ENCODE results near the gene FSD1L. TPM values are rescaled to one million over a fixed set of nuclear protein-coding genes. Genes with fewer than 3 reads are reported as not detected.

The FSD1L gene
- total RNA-seq, 1 experiment from 2014 or later = 5.5 TPM

DNA sequence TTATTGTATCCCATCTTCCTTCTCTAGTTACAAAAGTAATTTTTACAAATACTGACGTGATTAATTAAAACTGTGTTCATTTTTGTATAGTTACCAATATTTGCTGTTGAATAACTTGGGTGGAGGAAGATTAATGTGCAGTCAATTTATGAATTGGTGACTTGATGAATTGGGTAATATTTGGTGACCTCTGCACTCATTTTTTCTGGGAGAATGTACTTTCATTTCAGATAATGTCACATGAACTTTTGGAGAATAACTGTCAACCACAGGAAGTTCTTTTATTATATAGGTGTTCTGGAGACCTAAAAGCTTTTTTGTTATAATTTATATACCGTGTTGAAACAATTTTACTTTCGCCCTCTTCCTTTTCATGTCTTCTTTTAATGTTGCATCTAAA is 83.7 kb downstream of the FSD1L start:
- no peak overlapping the region for H3K4me2 ChIP-seq (ENCODE audit: insufficient read depth, insufficient read length, low read length)
- no peak for DNase-seq
- no peak overlapping the region for H2BK5ac ChIP-seq (ENCODE audit: insufficient read length, low read length)
- no peaks in the 10 kb centered on the region for H3K4me1 ChIP-seq (ENCODE audit: insufficient read depth, low read length)
- H4K8ac ChIP-seq (replicated peaks; ENCODE audit: insufficient read length, low read depth, low read length) = no peak overlapping the region
- H3K27ac ChIP-seq (ENCODE audit: insufficient read length, low read depth, low read length) = no peak overlapping the region
- no peak overlapping the region for H2BK15ac ChIP-seq (ENCODE audit: low read depth, low read length)
- H2BK12ac ChIP-seq (ENCODE audit: insufficient read length, low read depth, low read length) = no peak overlapping the region
- WGBS (ENCODE audit: extremely low coverage, insufficient read length, low lambda C conversion rate) = no CpG with 5 or more reads among the region's 3 CpGs
- no peak overlapping the region for H3K23ac ChIP-seq (ENCODE audit: insufficient read length, low read depth, low read length)
- H3T11ph ChIP-seq (ENCODE audit: low read length) = no peak overlapping the region
- no peak overlapping the region for H2AFZ ChIP-seq (ENCODE audit: low read length)
- TF ChIP-seq, protein P1, sequence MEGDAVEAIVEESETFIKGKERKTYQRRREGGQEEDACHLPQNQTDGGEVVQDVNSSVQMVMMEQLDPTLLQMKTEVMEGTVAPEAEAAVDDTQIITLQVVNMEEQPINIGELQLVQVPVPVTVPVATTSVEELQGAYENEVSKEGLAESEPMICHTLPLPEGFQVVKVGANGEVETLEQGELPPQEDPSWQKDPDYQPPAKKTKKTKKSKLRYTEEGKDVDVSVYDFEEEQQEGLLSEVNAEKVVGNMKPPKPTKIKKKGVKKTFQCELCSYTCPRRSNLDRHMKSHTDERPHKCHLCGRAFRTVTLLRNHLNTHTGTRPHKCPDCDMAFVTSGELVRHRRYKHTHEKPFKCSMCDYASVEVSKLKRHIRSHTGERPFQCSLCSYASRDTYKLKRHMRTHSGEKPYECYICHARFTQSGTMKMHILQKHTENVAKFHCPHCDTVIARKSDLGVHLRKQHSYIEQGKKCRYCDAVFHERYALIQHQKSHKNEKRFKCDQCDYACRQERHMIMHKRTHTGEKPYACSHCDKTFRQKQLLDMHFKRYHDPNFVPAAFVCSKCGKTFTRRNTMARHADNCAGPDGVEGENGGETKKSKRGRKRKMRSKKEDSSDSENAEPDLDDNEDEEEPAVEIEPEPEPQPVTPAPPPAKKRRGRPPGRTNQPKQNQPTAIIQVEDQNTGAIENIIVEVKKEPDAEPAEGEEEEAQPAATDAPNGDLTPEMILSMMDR (conservative IDR thresholded peaks at IDR 0.05) = no peak
- H4K5ac ChIP-seq (ENCODE audit: insufficient read length, low read depth, low read length) = no peak overlapping the region
- peaks cover 17 to 22% (median 18%) of the 10 kb centered on the region in 3 experiments for H3K36me3 Mint-ChIP-seq (ENCODE audit: insufficient read depth in 1 of 3, low read depth in 3 of 3)
- H4K20me1 ChIP-seq (ENCODE audit: control insufficient read depth, insufficient read depth, insufficient read length) = no peaks in the 10 kb centered on the region
- H3K79me1 ChIP-seq (ENCODE audit: insufficient read depth, low read depth, low read length, poor library complexity, severe bottlenecking) = no peaks in the 10 kb centered on the region
- H3K27ac Mint-ChIP-seq = no peak overlapping the region
- no peak overlapping the region for H3K56ac ChIP-seq (ENCODE audit: insufficient read length, low read depth, low read length)
- H3K27me3 Mint-ChIP-seq (ENCODE audit: low read depth) = no peaks in the 10 kb centered on the region
- no peak overlapping the region for H3K14ac ChIP-seq (ENCODE audit: insufficient read depth, low read length)
- no peaks in the 10 kb centered on the region for H3K79me2 ChIP-seq (ENCODE audit: insufficient read depth, low read length)
- no peaks in the 10 kb centered on the region for H3K4me1 Mint-ChIP-seq
- no peak overlapping the region for H2AK5ac ChIP-seq (ENCODE audit: insufficient read length, low read length)
- H2BK120ac ChIP-seq (ENCODE audit: low read depth, low read length, poor library complexity, severe bottlenecking) = no peak overlapping the region
- H3K9me3 Mint-ChIP-seq = peaks cover 10% of the 10 kb centered on the region in 2 experiments; a peak in 4 of 5 replicates
- no peaks in the 10 kb centered on the region for H3K9me3 ChIP-seq (ENCODE audit: control insufficient read depth, low read depth, low read length)
- no peak overlapping the region for H3K4me3 Mint-ChIP-seq
- H3K18ac ChIP-seq (ENCODE audit: insufficient read length, low read depth, low read length) = no peak overlapping the region
- no peak overlapping the region for H3K9ac ChIP-seq (ENCODE audit: extremely low read depth, insufficient read length, low read length)
- no peak overlapping the region for H2BK20ac ChIP-seq (ENCODE audit: low read depth, low read length, poor library complexity, severe bottlenecking)
- no peaks in the 10 kb centered on the region for H3K27me3 ChIP-seq (ENCODE audit: insufficient read depth, low read length)
- no peak overlapping the region for H3K4ac ChIP-seq (ENCODE audit: low read depth, low read length)
- no peaks in the 10 kb centered on the region for H3K23me2 ChIP-seq (ENCODE audit: insufficient read length, low read depth, low read length, poor library complexity, severe bottlenecking)
- no peak overlapping the region for H4K91ac ChIP-seq (ENCODE audit: insufficient read length, low read depth, low read length)

All from H9 (cell line).